ENCODE measurements around the gene TAS2R43. TPM values are rescaled to one million over a fixed set of nuclear protein-coding genes. Genes with fewer than 3 reads are reported as not detected.

Gene TAS2R43, protein sequence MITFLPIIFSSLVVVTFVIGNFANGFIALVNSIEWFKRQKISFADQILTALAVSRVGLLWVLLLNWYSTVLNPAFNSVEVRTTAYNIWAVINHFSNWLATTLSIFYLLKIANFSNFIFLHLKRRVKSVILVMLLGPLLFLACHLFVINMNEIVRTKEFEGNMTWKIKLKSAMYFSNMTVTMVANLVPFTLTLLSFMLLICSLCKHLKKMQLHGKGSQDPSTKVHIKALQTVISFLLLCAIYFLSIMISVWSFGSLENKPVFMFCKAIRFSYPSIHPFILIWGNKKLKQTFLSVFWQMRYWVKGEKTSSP
- 0.79 and 1.3 TPM in 2 replicates for total RNA-seq

DNA sequence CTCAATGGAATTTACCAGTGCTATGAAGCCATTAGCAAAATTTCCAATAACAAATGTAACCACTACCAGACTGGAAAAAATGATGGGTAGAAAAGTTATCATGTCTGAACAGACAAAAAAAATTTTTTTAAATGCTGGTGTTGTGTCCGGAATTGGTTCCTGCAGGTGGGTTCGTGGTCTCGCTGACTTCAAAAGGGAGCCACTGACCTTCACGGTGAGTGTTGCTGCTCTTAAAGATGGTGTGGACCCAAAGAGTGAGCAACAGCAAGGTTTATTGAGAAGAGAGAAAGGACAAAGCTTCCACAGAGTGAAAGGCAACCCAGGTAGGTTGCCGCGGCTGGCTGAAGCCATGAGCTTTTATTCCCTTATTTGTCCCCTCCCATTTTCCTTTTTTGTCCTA, at the start of gene TAS2R43:
TSS of gene TAS2R43 (minus strand) at position 186 of the 400 bp plus-strand sequence. CDS start at position 102, 84 bp downstream.
- no peak for DNase-seq (ENCODE audit: low read depth)
- no peak for FAIRE-seq
- TF ChIP-seq, protein P1, sequence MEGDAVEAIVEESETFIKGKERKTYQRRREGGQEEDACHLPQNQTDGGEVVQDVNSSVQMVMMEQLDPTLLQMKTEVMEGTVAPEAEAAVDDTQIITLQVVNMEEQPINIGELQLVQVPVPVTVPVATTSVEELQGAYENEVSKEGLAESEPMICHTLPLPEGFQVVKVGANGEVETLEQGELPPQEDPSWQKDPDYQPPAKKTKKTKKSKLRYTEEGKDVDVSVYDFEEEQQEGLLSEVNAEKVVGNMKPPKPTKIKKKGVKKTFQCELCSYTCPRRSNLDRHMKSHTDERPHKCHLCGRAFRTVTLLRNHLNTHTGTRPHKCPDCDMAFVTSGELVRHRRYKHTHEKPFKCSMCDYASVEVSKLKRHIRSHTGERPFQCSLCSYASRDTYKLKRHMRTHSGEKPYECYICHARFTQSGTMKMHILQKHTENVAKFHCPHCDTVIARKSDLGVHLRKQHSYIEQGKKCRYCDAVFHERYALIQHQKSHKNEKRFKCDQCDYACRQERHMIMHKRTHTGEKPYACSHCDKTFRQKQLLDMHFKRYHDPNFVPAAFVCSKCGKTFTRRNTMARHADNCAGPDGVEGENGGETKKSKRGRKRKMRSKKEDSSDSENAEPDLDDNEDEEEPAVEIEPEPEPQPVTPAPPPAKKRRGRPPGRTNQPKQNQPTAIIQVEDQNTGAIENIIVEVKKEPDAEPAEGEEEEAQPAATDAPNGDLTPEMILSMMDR (IDR thresholded peaks at IDR 0.05; ENCODE audit: insufficient read depth, low read length, severe bottlenecking): no peak
- H3K27me3 ChIP-seq (ENCODE audit: control insufficient read depth, insufficient read depth, low read length): no peaks in the 10 kb centered on the region
- H3K4me3 ChIP-seq (ENCODE audit: low read depth, low read length): no peak within 1 kb of the TSS
- no peaks in the 10 kb centered on the region for H3K36me3 ChIP-seq (ENCODE audit: control insufficient read depth, insufficient read depth, low read length)

DNA sequence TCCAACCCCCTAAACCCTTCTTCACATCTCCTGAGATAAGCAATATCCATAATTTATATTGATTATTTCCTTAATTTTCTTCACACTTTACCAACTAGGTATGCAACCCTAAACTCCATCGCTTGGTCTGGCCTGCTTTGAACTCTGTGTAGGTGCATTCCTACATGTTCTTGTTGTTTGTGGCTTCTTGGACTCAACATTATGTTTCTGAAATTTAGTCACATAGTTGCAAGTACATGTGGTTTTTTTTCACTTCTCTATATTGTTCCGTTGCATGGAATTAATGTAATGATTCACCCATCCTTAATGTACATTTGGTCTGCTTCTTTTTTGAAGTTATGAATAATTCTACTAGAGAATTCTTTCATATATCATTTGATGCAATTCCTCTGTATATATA, 44.0 kb upstream of the TAS2R43 start:
- Histone ChIP-seq H3K27me3 (ENCODE audit: control insufficient read depth, insufficient read depth, low read length) (no peaks in the 10 kb centered on the region), H3K4me3 (ENCODE audit: low read depth, low read length) (no peak overlapping the region), H3K36me3 (ENCODE audit: control insufficient read depth, insufficient read depth, low read length) (no peaks in the 10 kb centered on the region)
- TF ChIP-seq, protein P1 (IDR thresholded peaks at IDR 0.05; ENCODE audit: insufficient read depth, low read length, severe bottlenecking): no peak
- FAIRE-seq (no peak), DNase-seq (ENCODE audit: low read depth) (no peak)

DNA sequence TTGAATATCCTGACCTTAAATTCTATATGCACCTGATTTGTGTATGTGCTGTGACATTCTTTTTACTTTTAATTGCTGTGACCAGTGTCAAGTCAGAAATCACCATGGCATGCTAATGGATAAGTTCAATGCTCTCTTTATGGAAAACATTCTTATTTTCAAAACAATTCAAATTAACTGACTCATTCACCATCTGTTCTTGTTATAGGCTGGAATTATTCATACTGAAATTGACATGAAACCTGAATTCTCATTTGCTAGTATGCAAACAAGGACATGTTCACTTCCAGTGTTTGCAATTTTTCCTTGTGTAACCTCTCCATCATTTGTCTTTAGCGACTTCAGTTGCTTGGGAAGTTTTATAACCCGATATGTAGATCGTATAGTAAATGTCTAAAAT, 42.2 kb upstream of the TAS2R43 start, which contains the start of gene TAS2R30:
TSS of gene TAS2R30 (minus strand) at position 340 of the 400 bp plus-strand sequence. CDS start 400 bp downstream, outside the sequence.
- no peak for FAIRE-seq
- peak; percentile 1 for DNase-seq (ENCODE audit: low read depth)
- Histone ChIP-seq H3K36me3 (ENCODE audit: control insufficient read depth, insufficient read depth, low read length) (no peaks in the 10 kb centered on the region), H3K27me3 (ENCODE audit: control insufficient read depth, insufficient read depth, low read length) (no peaks in the 10 kb centered on the region), H3K4me3 (ENCODE audit: low read depth, low read length) (no peak within 1 kb of the TSS)
- TF ChIP-seq, protein P1 (IDR thresholded peaks at IDR 0.05; ENCODE audit: insufficient read depth, low read length, severe bottlenecking): no peak

DNA sequence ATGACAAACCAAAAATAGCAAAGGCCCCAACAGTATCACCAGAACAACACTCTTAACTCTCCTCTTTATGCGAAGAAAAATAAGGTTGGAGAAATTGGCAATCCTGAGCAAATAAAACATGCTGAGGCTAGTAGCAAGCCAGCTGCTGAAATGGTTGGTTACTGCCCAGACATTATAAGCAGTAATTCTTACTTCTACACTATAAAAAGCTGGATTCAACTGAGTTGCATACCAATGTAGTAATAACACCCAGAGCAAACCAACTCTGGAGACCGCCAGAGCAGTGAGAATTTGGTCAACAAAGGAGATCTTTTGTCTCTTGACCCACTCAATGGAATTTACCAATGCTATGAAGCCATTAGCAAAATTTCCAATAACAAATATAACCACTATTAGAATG, 41.7 kb upstream of the TAS2R43 start:
- DNase-seq (ENCODE audit: low read depth): peak; percentile 32
- Histone ChIP-seq H3K36me3 (ENCODE audit: control insufficient read depth, insufficient read depth, low read length) (no peaks in the 10 kb centered on the region), H3K27me3 (ENCODE audit: control insufficient read depth, insufficient read depth, low read length) (no peaks in the 10 kb centered on the region), H3K4me3 (ENCODE audit: low read depth, low read length) (no peak overlapping the region)
- no peak for FAIRE-seq
- TF ChIP-seq, protein P1 (IDR thresholded peaks at IDR 0.05; ENCODE audit: insufficient read depth, low read length, severe bottlenecking): no peak

DNA sequence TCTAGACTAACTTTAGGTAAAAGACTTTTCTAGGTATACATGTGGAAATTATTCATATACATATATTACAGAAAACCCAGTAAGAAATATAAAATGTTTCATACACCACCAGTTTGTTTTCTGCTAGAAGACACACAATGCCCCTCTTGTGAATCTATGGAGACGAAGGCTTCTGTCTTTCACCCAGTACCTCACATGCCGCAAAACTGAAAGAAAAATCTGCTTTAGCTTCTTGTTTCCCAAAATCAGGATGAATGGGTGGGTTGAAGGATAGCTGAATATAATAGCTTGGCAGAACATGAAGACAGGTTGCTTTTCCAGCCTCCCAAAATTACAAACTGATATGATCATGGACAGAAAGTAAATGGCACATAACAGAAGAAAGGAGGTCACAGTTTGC, 41.0 kb upstream of the TAS2R43 start:
- FAIRE-seq: no peak
- TF ChIP-seq, protein P1 (IDR thresholded peaks at IDR 0.05; ENCODE audit: insufficient read depth, low read length, severe bottlenecking): no peak

More for the DNA sequence above, 41.0 kb upstream of the TAS2R43 start:
- DNase-seq (ENCODE audit: low read depth): no peak
- Histone ChIP-seq H3K27me3 (ENCODE audit: control insufficient read depth, insufficient read depth, low read length) (no peaks in the 10 kb centered on the region), H3K4me3 (ENCODE audit: low read depth, low read length) (no peak overlapping the region), H3K36me3 (ENCODE audit: control insufficient read depth, insufficient read depth, low read length) (no peaks in the 10 kb centered on the region)
